HG03108 (cell line): ENCODE measurements around the gene OR14I1.
"Not testable (repeated sequence)": the region's sequence is repeated elsewhere in the genome, so short reads cannot be mapped to it uniquely, and the experiment has no call there.

Experiments
- ATAC-seq: cut with Tn5 transposase; IDR thresholded peaks from one replicate; pipeline ENCODE4 v1.9.1; 2021; ENCODE audit warnings: moderate library complexity; ENCODE audit not compliant: unreplicated experiment

OR14I1 gene

DNA sequence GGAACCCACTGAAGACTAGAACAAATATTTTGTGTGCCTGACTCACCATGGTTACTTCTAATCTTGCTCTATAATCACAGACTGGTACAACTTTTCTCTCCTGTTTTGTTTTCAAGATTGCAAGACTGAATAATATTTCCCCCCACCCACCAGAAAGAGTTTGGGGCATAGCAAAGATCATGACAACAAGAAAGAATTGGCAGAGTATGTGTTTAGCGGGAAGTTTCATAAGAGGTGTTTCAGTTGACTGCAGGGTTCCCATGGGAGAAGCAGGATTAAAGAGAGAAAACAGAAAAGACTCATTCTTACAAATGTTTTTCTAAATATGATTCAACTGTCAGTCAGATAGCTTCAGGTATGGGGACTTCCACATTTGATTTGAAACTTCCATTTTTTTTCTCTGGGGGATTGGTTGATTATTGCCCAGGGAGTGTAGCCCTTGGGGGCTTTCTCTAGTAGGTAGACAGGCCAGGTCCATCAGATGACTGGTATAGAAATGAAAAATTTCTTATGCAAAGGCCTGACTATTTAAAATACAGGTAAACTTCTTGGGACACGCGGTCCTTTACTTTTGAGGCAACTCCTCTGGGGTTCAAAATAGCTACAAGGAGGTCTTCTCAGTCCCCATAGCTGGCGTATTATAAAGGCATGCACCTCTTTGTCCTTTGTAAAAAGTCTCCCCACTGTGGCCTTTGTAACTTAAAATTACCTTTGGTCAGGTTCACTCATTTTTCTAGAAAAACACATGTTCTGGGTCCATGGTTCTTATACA lies 13.9 kb downstream of the OR14I1 start:
- ATAC-seq = peak; percentile 71

DNA sequence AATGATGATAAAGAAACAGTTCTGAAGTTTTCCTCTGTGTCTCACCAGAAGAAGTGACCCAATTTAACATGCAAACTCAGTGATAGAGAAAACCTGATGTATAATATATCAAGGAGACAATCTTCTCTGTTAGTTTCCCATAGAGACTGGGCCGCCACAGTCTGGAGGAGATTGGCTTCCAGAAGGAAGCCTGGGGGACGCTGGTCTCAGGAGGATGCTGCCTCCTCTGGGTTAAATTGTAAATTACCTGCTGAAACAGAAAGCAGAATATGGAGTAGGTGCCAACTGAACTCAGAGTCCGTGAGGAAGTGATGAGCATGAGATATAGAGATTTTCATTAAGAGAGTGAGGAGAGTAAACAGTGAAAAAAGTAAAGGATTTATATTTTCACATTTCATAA lies 15.8 kb downstream of the OR14I1 start:
- peak; percentile 77 for ATAC-seq

DNA sequence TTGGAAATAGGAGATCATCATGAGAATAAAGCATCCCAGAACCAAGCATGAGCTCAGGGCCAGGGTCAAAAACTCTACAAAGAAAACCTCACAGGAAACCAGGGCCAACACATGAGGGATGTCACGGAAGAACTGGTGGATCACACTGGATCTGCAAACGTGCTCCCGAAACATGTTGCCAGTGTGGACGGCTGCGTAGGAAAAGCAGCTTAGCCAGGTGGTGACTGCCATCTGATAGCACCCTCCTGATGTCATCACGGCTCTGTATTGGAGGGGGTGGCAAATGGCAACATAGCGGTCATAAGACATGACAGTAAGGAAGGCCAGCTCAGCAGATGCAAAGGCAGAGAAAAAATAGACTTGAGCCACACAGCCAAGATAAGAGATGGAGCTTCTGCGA lies 20.9 kb downstream of the OR14I1 start:
- ATAC-seq = no peak

DNA sequence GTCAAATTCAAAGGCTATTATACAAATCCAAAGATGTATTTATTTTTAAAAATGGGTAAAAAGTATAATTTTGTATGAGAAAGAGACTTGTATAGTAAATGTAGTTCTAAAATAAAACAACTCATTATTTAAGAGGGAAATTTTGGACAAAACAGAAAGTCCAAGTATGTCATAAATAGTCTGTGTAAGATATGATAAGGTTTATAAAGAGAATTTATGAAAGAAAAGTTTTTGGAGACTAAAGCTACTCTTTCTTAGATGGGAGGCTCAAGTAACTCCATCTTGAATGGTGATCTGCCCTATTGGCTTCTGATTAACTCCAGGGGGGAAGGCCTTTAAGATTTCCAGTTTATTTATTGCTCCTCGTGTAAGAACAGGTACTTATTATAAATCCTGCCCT lies 32.6 kb downstream of the OR14I1 start:
- no peak for ATAC-seq

DNA sequence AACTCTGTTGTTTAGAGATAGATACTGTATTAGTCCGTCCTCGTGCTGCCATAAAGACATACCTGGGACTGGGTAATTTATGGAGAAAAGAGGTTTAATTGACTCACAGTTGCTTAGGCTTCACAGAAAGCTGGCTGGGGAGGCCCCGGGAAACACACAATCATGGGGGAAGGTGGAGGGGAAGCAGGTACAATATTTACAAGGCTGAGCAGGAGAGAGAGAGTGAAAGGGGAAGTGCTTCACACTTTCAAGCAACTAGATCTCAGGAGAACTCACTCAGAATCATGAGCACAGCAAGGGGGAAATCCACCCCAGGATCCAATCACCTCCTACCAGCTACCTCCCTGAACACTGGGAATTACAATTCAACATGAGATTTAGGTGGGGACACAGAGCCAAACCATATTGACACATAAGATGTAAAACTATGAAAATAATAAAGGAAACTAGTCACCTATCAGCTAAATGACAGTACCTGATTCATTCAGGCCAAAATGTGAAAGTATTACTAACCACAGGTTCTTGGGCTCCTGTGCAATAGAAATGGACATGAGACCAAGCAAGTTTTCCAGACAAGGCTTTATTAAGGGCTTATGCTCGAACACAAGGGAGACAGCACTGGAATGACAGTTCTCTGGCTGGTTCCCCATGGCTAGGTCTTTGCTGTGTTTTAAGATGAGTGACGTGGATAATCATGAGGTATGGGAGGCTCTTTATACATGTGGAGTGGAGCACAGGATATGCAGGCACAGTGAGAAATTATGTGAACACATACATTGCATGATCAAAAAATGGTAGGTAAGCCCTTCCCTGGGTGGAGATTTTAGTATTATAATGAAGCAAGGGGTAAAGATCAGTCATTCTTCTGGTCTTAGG lies 38.9 kb downstream of the OR14I1 start:
- peak; percentile 96 for ATAC-seq

DNA sequence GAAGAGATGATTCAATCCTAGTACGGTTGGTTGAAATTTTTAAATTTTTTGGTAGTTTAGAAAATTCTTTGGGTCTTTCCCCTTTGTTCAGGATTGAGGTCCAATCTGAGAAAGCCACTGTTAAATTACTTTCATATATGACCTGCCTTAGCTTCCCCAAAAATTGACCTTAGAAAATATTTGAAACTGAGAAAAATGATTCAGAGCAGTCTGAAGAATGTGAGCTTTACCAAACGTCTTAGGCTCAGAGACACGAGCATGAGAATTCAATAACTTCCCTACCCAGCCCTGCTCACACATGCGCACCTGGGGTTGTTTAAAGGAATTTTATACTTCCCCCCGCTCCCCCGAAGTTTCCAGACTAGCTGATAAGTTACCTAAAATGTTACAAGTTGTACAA lies 45.8 kb downstream of the OR14I1 start:
- not testable (repeated sequence) for ATAC-seq

GRCh38 chr1:248655354-248655753 lies 47.2 kb downstream of the OR14I1 start, which contains the start of gene OR2T27:
Gene OR2T27, minus strand, starts transcription at chr1:248655528. Its CDS starts 4,644 bp downstream, at chr1:248650884.
- not testable (repeated sequence) for ATAC-seq
